HepG2 (cell line): Measurements from ENCODE around the gene SYCE3. TPM values are rescaled to one million over a fixed set of nuclear protein-coding genes. Genes with fewer than 3 reads are reported as not detected.

ENCODE experiments used
- NBN ChIP-seq: fragments of 450-650 bp; conservative IDR thresholded peaks from 2 replicates; pipeline ENCODE4 v1.6.1; 2017
- NR2F1 ChIP-seq, 2 experiments: fragments of 450-650 bp in 1 of 2; formaldehyde crosslinking in 1 of 2; IDR thresholded peaks; 2 replicates each; pipeline versions ENCODE4 v1.5.0 to v1.6.1; 2016 to 2020; ENCODE audit warnings: mild to moderate bottlenecking in 1 of 2, missing compliant biosample characterization in 1 of 2, missing genetic modification reagents in 1 of 2, moderate library complexity in 1 of 2
- SNRNP70 ChIP-seq: fragments of 200-400 bp; formaldehyde crosslinking; IDR thresholded peaks from 2 replicates; pipeline ENCODE4 v1.6.1; 2017; ENCODE audit warnings: mild to moderate bottlenecking, low read depth, low read length, moderate library complexity
- ZBTB40 ChIP-seq, 2 experiments: fragments of 450-650 bp in 1 of 2; sonication (generic) in 1 of 2; formaldehyde crosslinking in 1 of 2; IDR thresholded peaks; 2 replicates each; pipeline versions ENCODE4 v1.6.1 to v1.8.0; 2016 to 2022; ENCODE audit warnings: antibody characterized with exemption in 1 of 2, mild to moderate bottlenecking in 1 of 2, missing genetic modification reagents in 1 of 2
- ZFP90 ChIP-seq: sonication (generic); formaldehyde crosslinking; IDR thresholded peaks from 2 replicates; pipeline ENCODE4 v1.8.0; 2022; ENCODE audit warnings: missing genetic modification reagents, mild to moderate bottlenecking, inconsistent platforms, borderline replicate concordance
- ZMYM4 ChIP-seq: sonication (generic); formaldehyde crosslinking; IDR thresholded peaks from 2 replicates; pipeline ENCODE4 v1.8.1; 2023; ENCODE audit warnings: mild to moderate bottlenecking, missing genetic modification reagents
- ZNF12 ChIP-seq: sonication (generic); formaldehyde crosslinking; IDR thresholded peaks from 2 replicates; pipeline ENCODE4 v1.5.0; 2020; ENCODE audit warnings: missing genetic modification reagents
- ZNF160 ChIP-seq: sonication (generic); formaldehyde crosslinking; IDR thresholded peaks from 2 replicates; pipeline ENCODE4 v1.8.0; 2022; ENCODE audit warnings: mild to moderate bottlenecking, inconsistent platforms, missing genetic modification reagents
- polyA plus RNA-seq, 8 experiments: library from polyadenylated mRNA; depleted of rRNA in 3 of 8; stranded (reverse) in 7 of 8; unstranded in 1 of 8; fragments of >200 nt; fragmentation: Illumina TruSeq in 4 of 8; extraction: Trizol in 4 of 8; gene quantifications; 2 replicates each; pipeline versions ENCODE4 v1.2.1 to v1.2.3, GENCODE V29; 2011 to 2016; ENCODE audit warnings: low read depth in 4 of 8, missing spikeins in 1 of 8, mixed read lengths in 1 of 8; ENCODE audit not compliant: insufficient read depth in 1 of 8
- total RNA-seq, 5 experiments: library from RNA; depleted of rRNA; stranded (reverse); fragments of >200 nt; fragmentation: Illumina TruSeq; extraction: Trizol; gene quantifications; 2 replicates each; pipeline ENCODE4 v1.2.3, GENCODE V29; 2016; ENCODE audit warnings: low read depth in 1 of 5
- TF ChIP-seq, protein P1 (sequence below): sonication (generic); formaldehyde crosslinking; IDR thresholded peaks from 2 replicates; pipeline ENCODE4 v1.5.1; 2020; ENCODE audit warnings: mild to moderate bottlenecking, missing genetic modification reagents, borderline replicate concordance
- TF ChIP-seq, protein P2 (sequence below): sonication (generic); formaldehyde crosslinking; IDR thresholded peaks from 2 replicates; pipeline ENCODE4 v1.5.0; 2020; ENCODE audit warnings: missing genetic modification reagents
- TF ChIP-seq, protein P3 (sequence below): sonication (generic); formaldehyde crosslinking; IDR thresholded peaks from 2 replicates; pipeline ENCODE4 v1.5.0; 2020; ENCODE audit warnings: missing genetic modification reagents, mild to moderate bottlenecking, borderline replicate concordance

SYCE3 gene
- total and polyA plus RNA-seq, 2 of the 13 experiments (the other 11 are each of a cell fraction or from before 2014, with no cell fraction given): not detected

GRCh38 chr22:50529897-50530579 is 32.7 kb downstream of the SYCE3 start, which contains the start of gene TYMP (continued):
- TF ChIP-seq ZBTB40 (IDR thresholded peaks at IDR 0.05) (no peak), ZBTB40 (CRISPR knock-in tag; IDR thresholded peaks at IDR 0.05) (peak; percentile 39; the same call in 1 of the 2 replicates), ZFP90 (CRISPR knock-in tag) (peak; percentile 18; the same call in 1 of the 2 replicates), ZNF160 (CRISPR knock-in tag) (peak; percentile 85), NR2F1 (CRISPR knock-in tag; IDR thresholded peaks at IDR 0.05) (no peak; a peak in 1 of 4 replicates), SNRNP70 (0 out of 2 replicates have a peak, but pooled peaks have one; percentile 63), ZMYM4 (CRISPR knock-in tag) (no peak), ZNF12 (CRISPR knock-in tag) (peak; percentile 40; the same call in 1 of the 2 replicates), NBN (no peak)
- TF ChIP-seq, protein P1, sequence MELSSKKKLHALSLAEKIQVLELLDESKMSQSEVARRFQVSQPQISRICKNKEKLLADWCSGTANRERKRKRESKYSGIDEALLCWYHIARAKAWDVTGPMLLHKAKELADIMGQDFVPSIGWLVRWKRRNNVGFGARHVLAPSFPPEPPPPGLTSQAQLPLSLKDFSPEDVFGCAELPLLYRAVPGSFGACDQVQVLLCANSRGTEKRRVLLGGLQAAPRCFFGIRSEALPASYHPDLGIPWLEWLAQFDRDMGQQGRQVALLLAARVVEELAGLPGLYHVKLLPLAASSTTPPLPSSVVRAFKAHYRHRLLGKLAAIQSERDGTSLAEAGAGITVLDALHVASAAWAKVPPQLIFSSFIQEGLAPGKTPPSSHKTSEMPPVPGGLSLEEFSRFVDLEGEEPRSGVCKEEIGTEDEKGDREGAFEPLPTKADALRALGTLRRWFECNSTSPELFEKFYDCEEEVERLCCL (CRISPR knock-in tag): no peak
- TF ChIP-seq, protein P2, sequence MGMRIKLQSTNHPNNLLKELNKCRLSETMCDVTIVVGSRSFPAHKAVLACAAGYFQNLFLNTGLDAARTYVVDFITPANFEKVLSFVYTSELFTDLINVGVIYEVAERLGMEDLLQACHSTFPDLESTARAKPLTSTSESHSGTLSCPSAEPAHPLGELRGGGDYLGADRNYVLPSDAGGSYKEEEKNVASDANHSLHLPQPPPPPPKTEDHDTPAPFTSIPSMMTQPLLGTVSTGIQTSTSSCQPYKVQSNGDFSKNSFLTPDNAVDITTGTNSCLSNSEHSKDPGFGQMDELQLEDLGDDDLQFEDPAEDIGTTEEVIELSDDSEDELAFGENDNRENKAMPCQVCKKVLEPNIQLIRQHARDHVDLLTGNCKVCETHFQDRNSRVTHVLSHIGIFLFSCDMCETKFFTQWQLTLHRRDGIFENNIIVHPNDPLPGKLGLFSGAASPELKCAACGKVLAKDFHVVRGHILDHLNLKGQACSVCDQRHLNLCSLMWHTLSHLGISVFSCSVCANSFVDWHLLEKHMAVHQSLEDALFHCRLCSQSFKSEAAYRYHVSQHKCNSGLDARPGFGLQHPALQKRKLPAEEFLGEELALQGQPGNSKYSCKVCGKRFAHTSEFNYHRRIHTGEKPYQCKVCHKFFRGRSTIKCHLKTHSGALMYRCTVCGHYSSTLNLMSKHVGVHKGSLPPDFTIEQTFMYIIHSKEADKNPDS (CRISPR knock-in tag): no peak; the same call in 1 of the 2 replicates
- TF ChIP-seq, protein P3, sequence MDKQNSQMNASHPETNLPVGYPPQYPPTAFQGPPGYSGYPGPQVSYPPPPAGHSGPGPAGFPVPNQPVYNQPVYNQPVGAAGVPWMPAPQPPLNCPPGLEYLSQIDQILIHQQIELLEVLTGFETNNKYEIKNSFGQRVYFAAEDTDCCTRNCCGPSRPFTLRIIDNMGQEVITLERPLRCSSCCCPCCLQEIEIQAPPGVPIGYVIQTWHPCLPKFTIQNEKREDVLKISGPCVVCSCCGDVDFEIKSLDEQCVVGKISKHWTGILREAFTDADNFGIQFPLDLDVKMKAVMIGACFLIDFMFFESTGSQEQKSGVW (CRISPR knock-in tag): no peak
